ENCODE data around the gene FKBP8. TPM values are rescaled to one million over a fixed set of nuclear protein-coding genes. Genes with fewer than 3 reads are reported as not detected.

Gene FKBP8
- polyA plus RNA-seq, 2 donors = 175 to 269 TPM

DNA sequence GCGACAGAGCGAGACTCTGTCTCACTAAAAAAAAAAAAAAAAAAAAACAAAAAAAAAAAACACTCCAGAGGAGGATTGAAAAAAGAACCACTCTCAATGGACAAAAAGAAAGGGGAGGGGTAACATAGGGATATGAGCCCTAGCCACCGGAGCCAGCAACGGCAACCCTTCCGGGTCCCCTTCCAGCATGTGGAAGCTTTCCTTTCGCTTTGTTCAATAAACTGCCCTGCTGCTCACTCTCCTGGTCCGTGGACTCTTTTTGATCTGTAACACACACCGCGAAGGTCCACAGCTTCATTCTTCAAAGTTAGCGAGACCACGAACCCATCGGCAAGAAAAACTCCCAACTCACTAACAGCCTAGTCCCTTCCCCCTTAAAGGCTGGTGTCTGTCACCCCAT, 44.2 kb upstream of the FKBP8 start:
- Histone ChIP-seq H3K27ac (ENCODE audit: low read depth in 2 of 2, low read length in 1 of 2) (no peak overlapping the region), H3K27me3 (ENCODE audit: control insufficient read depth in 1 of 2, insufficient read depth in 2 of 2, low read length in 2 of 2) (no peaks in the 10 kb centered on the region), H3K4me3 (ENCODE audit: low read depth in 1 of 2, low read length in 2 of 2) (no peak overlapping the region), H3K9me3 (ENCODE audit: control insufficient read depth in 2 of 2, insufficient read depth in 1 of 2, low read depth in 1 of 2, low read length in 1 of 2) (peaks cover 0 to 4% of the 10 kb centered on the region in 2 donors), H3K4me1 (ENCODE audit: control insufficient read depth in 2 of 2, insufficient read depth in 2 of 2, low read length in 1 of 2) (peaks cover 6 to 9% of the 10 kb centered on the region in 2 donors), H3K36me3 (ENCODE audit: control insufficient read depth in 2 of 2, insufficient read depth in 2 of 2, low read length in 1 of 2) (peaks cover 0 to 5% of the 10 kb centered on the region in 2 donors)
- WGBS, 2 donors = 92 to 93% methylated on average over 12 of the region's 12 CpGs

DNA sequence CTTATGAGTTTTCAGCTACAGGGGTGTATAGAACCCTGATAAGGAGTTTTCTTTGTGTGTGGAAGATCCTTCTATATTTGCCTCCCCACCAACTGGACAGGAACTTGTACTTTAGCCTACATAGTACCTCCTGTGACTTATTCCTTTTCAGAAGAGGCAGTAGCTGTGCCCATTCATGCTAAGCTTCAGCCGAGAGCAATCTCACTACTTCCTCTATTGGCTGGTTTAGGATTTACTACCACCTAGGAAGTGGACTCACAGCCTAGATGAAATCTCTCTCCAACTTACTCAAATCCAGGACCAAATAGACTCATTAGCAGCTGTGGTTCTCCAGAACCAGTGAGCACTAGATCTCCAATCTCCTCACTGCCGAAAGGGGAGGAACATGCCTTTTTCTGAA, 42.9 kb upstream of the FKBP8 start:
- 60 to 64% methylated on average over 2 of the region's 2 CpGs for WGBS, 2 donors
- H3K4me3 ChIP-seq (ENCODE audit: low read depth in 1 of 2, low read length in 2 of 2) = no peak overlapping the region

GRCh38 chr19:18580311-18580710, 36.9 kb upstream of the FKBP8 start:
- WGBS, 2 donors = 65 to 74% methylated on average over 7 of the region's 7 CpGs
- Histone ChIP-seq H3K9me3 (ENCODE audit: control insufficient read depth in 2 of 2, insufficient read depth in 1 of 2, low read depth in 1 of 2, low read length in 1 of 2) (no peaks in the 10 kb centered on the region), H3K27me3 (ENCODE audit: control insufficient read depth in 1 of 2, insufficient read depth in 2 of 2, low read length in 2 of 2) (no peaks in the 10 kb centered on the region), H3K4me1 (ENCODE audit: control insufficient read depth in 2 of 2, insufficient read depth in 2 of 2, low read length in 1 of 2) (no peaks in the 10 kb centered on the region), H3K27ac (ENCODE audit: low read depth in 2 of 2, low read length in 1 of 2) (no peak overlapping the region), H3K36me3 (ENCODE audit: control insufficient read depth in 2 of 2, insufficient read depth in 2 of 2, low read length in 1 of 2) (peaks cover 8 to 12% of the 10 kb centered on the region in 2 donors), H3K4me3 (ENCODE audit: low read depth in 1 of 2, low read length in 2 of 2) (no peak overlapping the region)

More for the DNA sequence above, 42.9 kb upstream of the FKBP8 start:
- Histone ChIP-seq H3K4me1 (ENCODE audit: control insufficient read depth in 2 of 2, insufficient read depth in 2 of 2, low read length in 1 of 2) (peaks cover 6 to 9% of the 10 kb centered on the region in 2 donors), H3K36me3 (ENCODE audit: control insufficient read depth in 2 of 2, insufficient read depth in 2 of 2, low read length in 1 of 2) (peaks cover 0 to 5% of the 10 kb centered on the region in 2 donors), H3K9me3 (ENCODE audit: control insufficient read depth in 2 of 2, insufficient read depth in 1 of 2, low read depth in 1 of 2, low read length in 1 of 2) (peaks cover 0 to 4% of the 10 kb centered on the region in 2 donors), H3K27me3 (ENCODE audit: control insufficient read depth in 1 of 2, insufficient read depth in 2 of 2, low read length in 2 of 2) (no peaks in the 10 kb centered on the region), H3K27ac (ENCODE audit: low read depth in 2 of 2, low read length in 1 of 2) (no peak overlapping the region)

DNA sequence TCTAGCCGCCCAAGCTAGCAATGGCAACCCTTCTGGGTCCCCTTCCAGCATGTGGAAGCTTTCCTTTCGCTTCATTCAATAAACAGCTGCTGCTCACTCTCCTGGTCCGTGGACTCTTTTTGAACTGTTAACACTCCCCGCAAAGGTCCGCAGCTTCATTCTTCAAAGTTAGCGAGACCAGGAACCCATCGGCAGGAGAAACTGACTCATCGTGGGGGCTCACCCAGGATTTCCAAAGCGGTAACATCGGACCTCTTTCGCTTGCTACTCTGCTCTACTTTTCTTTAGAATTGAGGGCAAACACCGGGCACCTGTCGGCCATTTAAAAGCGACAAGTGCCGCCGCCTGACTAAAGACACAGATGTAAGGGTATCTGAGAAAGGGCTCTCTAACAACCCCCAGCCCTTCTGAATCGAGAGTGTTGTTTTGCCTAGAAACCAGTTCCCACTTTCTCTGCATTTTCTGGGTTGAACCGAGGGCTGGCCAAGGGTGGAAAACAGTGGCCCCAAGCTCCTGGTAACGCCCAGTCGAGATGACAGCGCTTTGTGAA, 34.1 kb upstream of the FKBP8 start:
- WGBS, 2 donors = 86 to 87% methylated on average over 21 of the region's 21 CpGs
- H3K4me1 ChIP-seq (ENCODE audit: control insufficient read depth in 2 of 2, insufficient read depth in 2 of 2, low read length in 1 of 2) = peaks cover 3 to 9% of the 10 kb centered on the region in 2 donors
- no peaks in the 10 kb centered on the region for H3K27me3 ChIP-seq (ENCODE audit: control insufficient read depth in 1 of 2, insufficient read depth in 2 of 2, low read length in 2 of 2)
- peaks cover 17 to 28% of the 10 kb centered on the region in 2 donors for H3K36me3 ChIP-seq (ENCODE audit: control insufficient read depth in 2 of 2, insufficient read depth in 2 of 2, low read length in 1 of 2)
- no peak overlapping the region for H3K4me3 ChIP-seq (ENCODE audit: low read depth in 1 of 2, low read length in 2 of 2)
- H3K9me3 ChIP-seq (ENCODE audit: control insufficient read depth in 2 of 2, insufficient read depth in 1 of 2, low read depth in 1 of 2, low read length in 1 of 2) = peaks cover 0 to 4% of the 10 kb centered on the region in 2 donors
- H3K27ac ChIP-seq (ENCODE audit: low read depth in 2 of 2, low read length in 1 of 2) = no peak overlapping the region

GRCh38 chr19:18576383-18576782, 33.0 kb upstream of the FKBP8 start:
- Histone ChIP-seq H3K27ac (ENCODE audit: low read depth in 2 of 2, low read length in 1 of 2) (no peak overlapping the region), H3K4me1 (ENCODE audit: control insufficient read depth in 2 of 2, insufficient read depth in 2 of 2, low read length in 1 of 2) (peaks cover 3 to 9% of the 10 kb centered on the region in 2 donors), H3K4me3 (ENCODE audit: low read depth in 1 of 2, low read length in 2 of 2) (no peak overlapping the region), H3K9me3 (ENCODE audit: control insufficient read depth in 2 of 2, insufficient read depth in 1 of 2, low read depth in 1 of 2, low read length in 1 of 2) (peaks cover 0 to 4% of the 10 kb centered on the region in 2 donors), H3K27me3 (ENCODE audit: control insufficient read depth in 1 of 2, insufficient read depth in 2 of 2, low read length in 2 of 2) (no peaks in the 10 kb centered on the region), H3K36me3 (ENCODE audit: control insufficient read depth in 2 of 2, insufficient read depth in 2 of 2, low read length in 1 of 2) (peaks cover 17 to 28% of the 10 kb centered on the region in 2 donors)
- WGBS, 2 donors = 83 to 96% methylated on average over 8 of the region's 8 CpGs

DNA sequence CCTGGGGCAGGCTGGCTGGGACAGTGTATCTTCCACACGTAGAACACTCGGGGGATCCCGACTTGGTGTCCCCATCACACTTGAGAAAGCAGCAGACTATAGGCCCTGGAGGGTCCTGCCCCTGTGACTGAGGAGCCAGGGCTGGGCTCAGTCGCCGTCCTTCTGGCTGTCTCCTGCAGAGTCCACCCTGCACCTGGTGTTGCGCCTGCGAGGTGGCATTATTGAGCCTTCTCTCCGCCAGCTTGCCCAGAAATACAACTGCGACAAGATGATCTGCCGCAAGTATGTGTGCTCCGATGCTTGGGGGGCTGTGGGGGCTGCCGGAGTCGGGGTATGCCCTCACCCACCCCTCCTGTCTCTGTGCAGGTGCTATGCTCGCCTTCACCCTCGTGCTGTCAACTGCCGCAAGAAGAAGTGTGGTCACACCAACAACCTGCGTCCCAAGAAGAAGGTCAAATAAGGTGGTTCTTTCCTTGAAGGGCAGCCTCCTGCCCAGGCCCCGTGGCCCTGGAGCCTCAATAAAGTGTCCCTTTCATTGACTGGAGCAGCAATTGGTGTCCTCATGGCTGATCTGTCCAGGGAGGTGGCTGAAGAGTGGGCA, 31.4 kb upstream of the FKBP8 start:
- Histone ChIP-seq H3K4me1 (ENCODE audit: control insufficient read depth in 2 of 2, insufficient read depth in 2 of 2, low read length in 1 of 2) (peaks cover 3 to 9% of the 10 kb centered on the region in 2 donors), H3K36me3 (ENCODE audit: control insufficient read depth in 2 of 2, insufficient read depth in 2 of 2, low read length in 1 of 2) (peaks cover 17 to 28% of the 10 kb centered on the region in 2 donors), H3K27ac (ENCODE audit: low read depth in 2 of 2, low read length in 1 of 2) (no peak overlapping the region), H3K27me3 (ENCODE audit: control insufficient read depth in 1 of 2, insufficient read depth in 2 of 2, low read length in 2 of 2) (no peaks in the 10 kb centered on the region), H3K4me3 (ENCODE audit: low read depth in 1 of 2, low read length in 2 of 2) (no peak overlapping the region), H3K9me3 (ENCODE audit: control insufficient read depth in 2 of 2, insufficient read depth in 1 of 2, low read depth in 1 of 2, low read length in 1 of 2) (peaks cover 0 to 4% of the 10 kb centered on the region in 2 donors)
- 92 to 94% methylated on average over 18 of the region's 18 CpGs for WGBS, 2 donors

DNA sequence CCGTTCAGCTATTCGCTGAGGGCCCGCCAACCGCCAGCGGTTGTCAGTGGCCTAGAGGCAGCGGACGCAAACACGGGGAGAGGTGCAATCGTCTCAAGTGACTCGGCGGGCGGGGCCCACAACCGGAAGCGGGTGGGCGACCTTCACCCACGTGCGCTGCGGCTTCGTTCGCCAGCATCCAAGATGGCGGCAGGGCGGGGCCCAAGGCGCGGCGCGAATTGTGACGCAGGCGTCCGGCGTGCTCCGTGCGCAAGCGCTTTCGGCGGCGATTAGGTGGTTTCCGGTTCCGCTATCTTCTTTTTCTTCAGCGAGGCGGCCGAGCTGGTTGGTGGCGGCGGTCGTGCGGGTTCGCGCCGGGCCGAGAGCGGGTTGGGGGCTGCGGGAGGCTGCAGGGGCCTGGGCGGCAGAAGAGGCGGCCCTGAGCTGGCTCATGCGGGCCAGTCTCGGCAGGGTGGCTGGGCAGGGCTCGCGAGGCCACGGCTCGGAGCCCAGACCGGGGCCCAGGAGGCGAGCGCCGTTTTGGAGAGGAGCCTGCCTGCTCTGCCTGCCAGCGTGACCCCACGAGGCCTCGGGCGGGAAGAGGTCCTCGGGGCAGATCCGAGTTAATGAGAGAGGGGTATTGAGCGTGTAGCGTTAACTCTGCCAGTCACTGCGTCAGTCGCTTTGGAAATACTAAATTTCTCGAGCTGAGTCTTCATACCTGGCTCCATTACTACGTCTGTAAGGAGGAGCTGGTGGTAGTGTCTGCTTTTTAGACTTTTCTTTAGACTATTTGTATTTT, 28.4 kb upstream of the FKBP8 start, which contains the start of gene UBA52:
TSS of gene UBA52 (plus strand) at position 294 of the 781 bp plus-strand sequence. CDS start 1,444 bp downstream, outside the sequence.
- Histone ChIP-seq H3K9me3 (ENCODE audit: control insufficient read depth in 2 of 2, insufficient read depth in 1 of 2, low read depth in 1 of 2, low read length in 1 of 2) (peaks cover 0 to 4% of the 10 kb centered on the region in 2 donors), H3K4me1 (ENCODE audit: control insufficient read depth in 2 of 2, insufficient read depth in 2 of 2, low read length in 1 of 2) (peaks cover 3 to 9% of the 10 kb centered on the region in 2 donors), H3K4me3 (ENCODE audit: low read depth in 1 of 2, low read length in 2 of 2) (peak within 1 kb of the TSS; percentile 82 to 87), H3K27ac (ENCODE audit: low read depth in 2 of 2, low read length in 1 of 2) (peak within 1 kb of the TSS; percentile 94 to 96), H3K36me3 (ENCODE audit: control insufficient read depth in 2 of 2, insufficient read depth in 2 of 2, low read length in 1 of 2) (peaks cover 20 to 42% of the 10 kb centered on the region in 2 donors), H3K27me3 (ENCODE audit: control insufficient read depth in 1 of 2, insufficient read depth in 2 of 2, low read length in 2 of 2) (no peaks in the 10 kb centered on the region)
- 0 to 1% methylated on average over 70 to 75 of the region's 75 CpGs for WGBS, 2 donors

DNA sequence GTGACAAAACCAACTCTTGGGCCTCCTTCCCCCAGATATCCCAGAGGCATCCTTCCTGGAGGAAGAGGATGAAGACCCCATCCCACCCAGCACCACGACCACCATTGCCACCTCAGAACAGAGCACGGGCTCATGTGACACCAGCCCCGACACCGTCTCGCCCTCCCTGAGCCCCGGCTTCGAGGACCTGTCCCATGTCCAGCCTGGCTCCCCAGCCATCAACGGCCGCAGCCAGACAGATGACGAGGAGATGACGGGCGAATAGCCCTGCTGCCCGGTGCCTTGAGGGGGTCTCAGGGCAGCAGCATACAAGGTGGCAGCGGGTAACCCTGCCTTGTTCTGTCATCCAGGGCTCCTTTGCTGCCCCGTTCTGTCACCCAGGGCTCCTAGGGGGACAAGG, 25.0 kb upstream of the FKBP8 start:
- H3K27me3 ChIP-seq (ENCODE audit: control insufficient read depth in 1 of 2, insufficient read depth in 2 of 2, low read length in 2 of 2) = no peaks in the 10 kb centered on the region
- peaks cover 3 to 9% of the 10 kb centered on the region in 2 donors for H3K4me1 ChIP-seq (ENCODE audit: control insufficient read depth in 2 of 2, insufficient read depth in 2 of 2, low read length in 1 of 2)
- no peaks in the 10 kb centered on the region for H3K9me3 ChIP-seq (ENCODE audit: control insufficient read depth in 2 of 2, insufficient read depth in 1 of 2, low read depth in 1 of 2, low read length in 1 of 2)
- WGBS, 2 donors = 90 to 93% methylated on average over 15 of the region's 15 CpGs
- H3K4me3 ChIP-seq (ENCODE audit: low read depth in 1 of 2, low read length in 2 of 2) = no peak overlapping the region
- H3K36me3 ChIP-seq (ENCODE audit: control insufficient read depth in 2 of 2, insufficient read depth in 2 of 2, low read length in 1 of 2) = peaks cover 9 to 31% of the 10 kb centered on the region in 2 donors
- no peak overlapping the region for H3K27ac ChIP-seq (ENCODE audit: low read depth in 2 of 2, low read length in 1 of 2)

- H3K36me3 ChIP-seq (ENCODE audit: control insufficient read depth in 2 of 2, insufficient read depth in 2 of 2, low read length in 1 of 2) = peaks cover 9 to 29% of the 10 kb centered on the region in 2 donors
Measured at GRCh38 chr19:18566953-18567352, 23.6 kb upstream of the FKBP8 start.

More at GRCh38 chr19:18566953-18567352, 23.6 kb upstream of the FKBP8 start:
- WGBS, 2 donors = 94 to 95% methylated on average over 7 to 8 of the region's 8 CpGs
- H3K27me3 ChIP-seq (ENCODE audit: control insufficient read depth in 1 of 2, insufficient read depth in 2 of 2, low read length in 2 of 2) = no peaks in the 10 kb centered on the region
- no peaks in the 10 kb centered on the region for H3K4me1 ChIP-seq (ENCODE audit: control insufficient read depth in 2 of 2, insufficient read depth in 2 of 2, low read length in 1 of 2)
- no peaks in the 10 kb centered on the region for H3K9me3 ChIP-seq (ENCODE audit: control insufficient read depth in 2 of 2, insufficient read depth in 1 of 2, low read depth in 1 of 2, low read length in 1 of 2)
- H3K27ac ChIP-seq (ENCODE audit: low read depth in 2 of 2, low read length in 1 of 2) = no peak overlapping the region
- H3K4me3 ChIP-seq (ENCODE audit: low read depth in 1 of 2, low read length in 2 of 2) = no peak overlapping the region

All from esophagus (tissue), 2 donors.